NCI-H1092 treated with DMSO at 0.1 percent for 48 hours (cell line): ENCODE data around the gene ADGB.

Experiments
- DNase-seq: peaks from one replicate; lab custom pipeline; 2025; lab: John Stamatoyannopoulos, UW

ADGB gene

DNA sequence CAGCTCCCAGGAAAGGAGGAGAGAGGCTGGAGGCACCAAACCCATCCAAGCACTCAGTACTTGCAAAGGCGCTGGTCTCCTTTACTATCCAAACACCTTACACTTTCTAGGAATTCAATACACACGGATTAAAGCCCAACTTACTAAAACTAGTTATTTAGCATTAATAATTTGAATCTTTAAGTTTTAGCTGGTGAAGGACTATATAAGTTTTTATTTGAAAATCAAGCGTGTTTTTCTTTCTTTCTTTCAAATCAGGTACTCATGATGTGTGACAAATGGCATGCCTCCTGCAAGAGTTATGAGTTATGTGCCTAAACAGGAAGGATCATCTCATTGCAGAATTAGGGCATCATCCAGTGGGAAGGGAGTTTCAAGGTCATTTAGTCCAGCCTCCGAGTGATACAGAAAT lies 263.7 kb downstream of the ADGB start:
- no peak for DNase-seq

DNA sequence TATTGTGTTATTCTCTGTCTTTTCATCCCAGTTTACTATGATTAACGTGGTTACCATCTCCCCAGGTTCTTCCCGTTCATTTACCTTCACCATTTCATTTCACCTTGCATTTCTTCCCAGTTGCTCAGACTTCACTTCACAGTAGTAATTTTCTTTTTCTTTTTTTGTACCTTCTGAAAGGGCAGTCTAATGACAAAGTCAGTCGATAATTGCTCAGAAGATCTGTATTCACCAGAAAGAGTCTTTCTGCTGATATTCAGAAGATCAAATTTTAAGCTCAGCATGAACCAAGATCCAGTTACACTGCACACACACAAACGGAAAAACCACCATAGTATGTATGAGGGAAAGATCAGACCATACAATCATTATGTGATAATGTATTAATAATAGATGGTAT lies 265.5 kb downstream of the ADGB start:
- DNase-seq = no peak

DNA sequence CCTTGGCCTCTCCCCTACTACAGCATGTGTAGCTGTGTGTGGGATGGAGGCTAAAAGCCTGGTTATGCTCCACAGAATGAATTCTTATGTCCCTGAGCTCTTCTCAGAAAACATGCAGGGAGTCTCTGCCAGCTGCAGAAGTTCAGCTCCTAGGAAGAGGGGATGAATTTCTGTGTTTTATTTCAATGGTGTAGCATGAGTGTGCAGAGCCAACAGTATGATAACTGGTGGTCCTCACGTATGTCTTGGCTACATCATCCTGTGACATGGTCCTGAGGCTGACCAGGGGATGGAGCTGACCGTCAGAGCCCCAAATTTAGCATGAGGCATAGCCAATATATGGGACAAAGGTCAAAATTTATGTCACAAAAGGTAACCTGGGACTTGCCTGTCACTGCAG lies 266.1 kb downstream of the ADGB start:
- no peak for DNase-seq
